GM21576 (cell line): ENCODE results near the gene GOLGA6L10.
"Not testable (repeated sequence)": the region's sequence is repeated elsewhere in the genome, so short reads cannot be mapped to it uniquely, and the experiment has no call there.

Source experiments
- ATAC-seq: cut with Tn5 transposase; IDR thresholded peaks from one replicate; pipeline ENCODE4 v1.9.1; 2021; ENCODE audit warnings: mild to moderate bottlenecking, moderate library complexity; ENCODE audit not compliant: unreplicated experiment

The GOLGA6L10 gene

GRCh38 chr15:82301296-82302016, 47.8 kb downstream of the GOLGA6L10 start:
- ATAC-seq: no peak

GRCh38 chr15:82300883-82301282, 48.4 kb downstream of the GOLGA6L10 start:
- ATAC-seq: no peak

- ATAC-seq: not testable (repeated sequence)
These were observed 48.9 kb downstream of the GOLGA6L10 start for GRCh38 chr15:82300326-82300725.

GRCh38 chr15:82299511-82299914, 49.8 kb downstream of the GOLGA6L10 start:
- ATAC-seq: not testable (repeated sequence)

- no peak for ATAC-seq
These were observed 50.8 kb downstream of the GOLGA6L10 start for GRCh38 chr15:82298520-82298919.

GRCh38 chr15:82298032-82298431, 51.2 kb downstream of the GOLGA6L10 start:
- no peak for ATAC-seq

GRCh38 chr15:82297546-82297945, 51.7 kb downstream of the GOLGA6L10 start:
- ATAC-seq: no peak

- no peak for ATAC-seq
These were observed 55.1 kb downstream of the GOLGA6L10 start for GRCh38 chr15:82294061-82294690.

- no peak for ATAC-seq
These were observed 57.0 kb downstream of the GOLGA6L10 start for GRCh38 chr15:82292271-82292670.
